GM13977 (cell line): Measurements from ENCODE around the gene THPO.

Experiments
- DNase-seq: peaks from one replicate; pipeline ENCODE4 v3.0.0; 2012; ENCODE audit warnings: low spot score
- CTCF ChIP-seq: IDR thresholded peaks from 2 replicates; pipeline ENCODE4 v1.5.1; 2012; ENCODE audit warnings: mild to moderate bottlenecking, control low read depth; ENCODE audit not compliant: insufficient read depth; ENCODE audit errors: extremely low read depth, missing control alignments
- in situ Hi-C: fragments of 300-500 bp; cut with MboI; formaldehyde crosslinking; loops from one replicate; pipeline ENCODE4 v1.12.0; 2022; ENCODE audit warnings: low sequenced_read_pairs, low pct_unique_long_range_greater_than_20kb, mixed read lengths, inconsistent platforms; ENCODE audit not compliant: unreplicated experiment

The THPO gene

GRCh38 chr3:184414418-184415202 lies 36.6 kb upstream of the THPO start:
- no peak for TF ChIP-seq CTCF
- in situ Hi-C loops: loop anchor here (25.0 kb wide), 1 partner anchor 98 kb away; no protein-coding TSS in a partner anchor
- no peak for DNase-seq

GRCh38 chr3:184409946-184410500 lies 32.0 kb upstream of the THPO start:
- in situ Hi-C loops: loop anchor here (25.0 kb wide), 1 partner anchor 102 kb away; no protein-coding TSS in a partner anchor
- no peak for TF ChIP-seq CTCF
- no peak for DNase-seq

DNA sequence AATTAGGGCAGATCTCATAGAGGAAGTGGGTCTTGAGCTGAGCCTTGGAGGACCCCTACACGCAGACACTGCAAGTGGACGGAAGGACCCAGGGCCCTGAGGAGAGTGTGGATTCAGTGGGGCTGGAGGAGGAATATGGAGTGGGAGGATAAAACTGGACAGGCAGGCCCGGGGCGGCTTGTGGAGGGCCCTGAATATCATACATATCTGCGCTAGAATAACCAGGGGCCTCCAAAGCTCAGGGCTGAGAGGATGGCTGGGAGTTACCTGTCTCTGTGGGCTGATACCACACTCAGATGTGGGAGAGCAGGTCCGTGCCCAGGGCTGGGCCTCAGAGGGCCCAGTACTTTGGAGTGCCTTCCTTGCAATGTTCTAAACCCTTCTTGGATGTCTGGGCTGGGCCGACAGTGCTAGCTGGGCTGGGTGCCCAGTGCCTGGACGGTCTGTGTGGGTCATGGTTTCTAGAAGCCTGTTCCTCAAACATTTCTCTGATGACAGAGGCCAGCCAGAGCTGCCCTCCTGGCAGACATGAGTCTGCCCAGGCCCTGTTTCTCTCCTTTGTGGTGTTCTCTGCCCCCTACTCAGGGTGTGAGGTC lies 31.4 kb upstream of the THPO start:
- no peak for TF ChIP-seq CTCF
- in situ Hi-C loops: loop anchor here (25.0 kb wide), 1 partner anchor 103 kb away; no protein-coding TSS in a partner anchor
- no peak for DNase-seq

GRCh38 chr3:184405075-184406030 lies 27.3 kb upstream of the THPO start:
- in situ Hi-C loops: loop anchor here (25.0 kb wide), 1 partner anchor 107 kb away; no protein-coding TSS in a partner anchor
- TF ChIP-seq CTCF: no peak
- no peak for DNase-seq

DNA sequence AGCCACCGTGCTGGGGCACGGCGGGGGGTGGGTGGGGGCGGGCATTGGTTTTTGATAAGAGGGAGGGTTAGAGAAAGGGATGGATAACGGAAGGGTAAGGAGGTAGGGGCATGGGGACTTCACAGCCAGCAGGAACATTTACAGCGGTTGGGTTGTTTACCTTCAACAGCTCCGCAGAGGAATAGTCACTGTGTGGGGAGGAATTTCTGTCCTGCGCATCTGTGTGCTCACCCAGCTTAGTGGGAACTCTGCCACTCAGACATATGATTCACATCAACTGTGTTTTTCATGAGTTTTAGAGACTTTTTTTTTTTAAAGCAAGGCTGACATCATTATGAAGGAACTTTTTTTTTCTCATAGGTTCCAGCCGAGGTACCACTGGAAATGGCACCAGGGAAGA lies 21.4 kb upstream of the THPO start:
- DNase-seq: no peak
- TF ChIP-seq CTCF: no peak
- in situ Hi-C loops: no loop called here

- no peak for DNase-seq
- no peak for TF ChIP-seq CTCF
- in situ Hi-C loops: no loop called here
Measured at GRCh38 chr3:184395320-184395660, 17.3 kb upstream of the THPO start.
